22Rv1 (cell line): ENCODE measurements around the gene SNX8.

Experiments
- CTCF ChIP-seq: fragments of 450-650 bp; IDR thresholded peaks from 2 replicates; pipeline ENCODE4 v1.5.1; 2017; ENCODE audit warnings: mild to moderate bottlenecking
- ZFX ChIP-seq: fragments of 450-650 bp; IDR thresholded peaks from 2 replicates; pipeline ENCODE4 v1.6.1; 2017; ENCODE audit warnings: antibody characterized with exemption, borderline replicate concordance

- TF ChIP-seq CTCF: no peak
- TF ChIP-seq ZFX: no peak
Observed at GRCh38 chr7:2355705-2356008, 41.4 kb upstream of the SNX8 start.
